HCT116 (cell line): ENCODE results near the gene SEC62.

Experiments
- CBX3 ChIP-seq: IDR thresholded peaks from 2 replicates; pipeline ENCODE4 v1.6.1; 2012; ENCODE audit warnings: low read depth
- EZH2phosphoT487 ChIP-seq: fragments of 200-600 bp; IDR thresholded peaks from 2 replicates; pipeline ENCODE4 v1.6.1; 2018; ENCODE audit warnings: antibody characterized with exemption, borderline replicate concordance
- POLR2A ChIP-seq: IDR thresholded peaks from 2 replicates; pipeline ENCODE4 v1.7.0; 2011; ENCODE audit warnings: borderline replicate concordance; ENCODE audit not compliant: insufficient read depth, insufficient read length; ENCODE audit errors: extremely low read depth
- RAD21 ChIP-seq: IDR thresholded peaks from 2 replicates; pipeline ENCODE4 v1.6.1; 2012; ENCODE audit warnings: low read depth, mild to moderate bottlenecking
- YY1 ChIP-seq: IDR thresholded peaks from 2 replicates; pipeline ENCODE4 v1.6.1; 2011; ENCODE audit warnings: low read length, low read depth, moderate library complexity, mild to moderate bottlenecking; ENCODE audit not compliant: insufficient replicate concordance; ENCODE audit errors: extremely low read depth
- TF ChIP-seq, protein P1 (sequence below), 3 experiments: fragments of 200-600 bp in 1 of 3; sonication (generic) in 1 of 3; IDR thresholded peaks in 2 of 3; conservative IDR thresholded peaks in 1 of 3; 2 replicates each; pipeline ENCODE4 v1.5.1; 2012 to 2017; ENCODE audit warnings: low read depth in 2 of 3, low read length in 2 of 3, antibody characterized with exemption in 1 of 3, borderline replicate concordance in 1 of 3, control low read depth in 1 of 3, mild to moderate bottlenecking in 1 of 3, mixed read lengths in 1 of 3, mixed run types in 1 of 3, moderate library complexity in 1 of 3; ENCODE audit not compliant: insufficient read depth in 1 of 3
- TF ChIP-seq, protein P2 (sequence below): IDR thresholded peaks from 2 replicates; pipeline ENCODE4 v1.6.1; 2012; ENCODE audit warnings: low read depth

DNA sequence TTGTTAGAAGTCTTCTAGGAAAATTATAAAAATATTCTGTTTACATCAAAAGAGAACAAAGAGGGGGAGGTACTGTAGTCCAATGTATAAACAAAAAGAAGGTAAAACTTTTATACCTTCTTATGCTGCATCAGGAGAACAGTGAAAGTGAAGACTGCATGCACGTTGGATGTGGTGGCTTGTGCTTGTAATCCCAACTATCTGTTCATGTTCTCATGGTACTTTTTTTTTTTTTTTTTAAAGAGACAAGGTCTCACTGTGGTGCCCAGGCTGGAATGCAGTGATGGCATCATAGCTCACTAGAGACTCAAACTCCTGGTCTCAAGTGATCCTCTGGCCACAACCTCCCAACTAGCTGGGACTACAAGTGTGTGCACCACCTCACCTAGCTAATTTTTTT, 4.2 kb downstream of the SEC62 start:
- TF ChIP-seq, protein P1, sequence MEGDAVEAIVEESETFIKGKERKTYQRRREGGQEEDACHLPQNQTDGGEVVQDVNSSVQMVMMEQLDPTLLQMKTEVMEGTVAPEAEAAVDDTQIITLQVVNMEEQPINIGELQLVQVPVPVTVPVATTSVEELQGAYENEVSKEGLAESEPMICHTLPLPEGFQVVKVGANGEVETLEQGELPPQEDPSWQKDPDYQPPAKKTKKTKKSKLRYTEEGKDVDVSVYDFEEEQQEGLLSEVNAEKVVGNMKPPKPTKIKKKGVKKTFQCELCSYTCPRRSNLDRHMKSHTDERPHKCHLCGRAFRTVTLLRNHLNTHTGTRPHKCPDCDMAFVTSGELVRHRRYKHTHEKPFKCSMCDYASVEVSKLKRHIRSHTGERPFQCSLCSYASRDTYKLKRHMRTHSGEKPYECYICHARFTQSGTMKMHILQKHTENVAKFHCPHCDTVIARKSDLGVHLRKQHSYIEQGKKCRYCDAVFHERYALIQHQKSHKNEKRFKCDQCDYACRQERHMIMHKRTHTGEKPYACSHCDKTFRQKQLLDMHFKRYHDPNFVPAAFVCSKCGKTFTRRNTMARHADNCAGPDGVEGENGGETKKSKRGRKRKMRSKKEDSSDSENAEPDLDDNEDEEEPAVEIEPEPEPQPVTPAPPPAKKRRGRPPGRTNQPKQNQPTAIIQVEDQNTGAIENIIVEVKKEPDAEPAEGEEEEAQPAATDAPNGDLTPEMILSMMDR (IDR thresholded peaks at IDR 0.05 in 2 of 3, conservative IDR thresholded peaks at IDR 0.05 in 1 of 3; ENCODE audit: borderline replicate concordance in 1 of 3, insufficient read depth in 1 of 3, low read depth in 2 of 3, low read length in 2 of 3) = no peak
- TF ChIP-seq, protein P2, sequence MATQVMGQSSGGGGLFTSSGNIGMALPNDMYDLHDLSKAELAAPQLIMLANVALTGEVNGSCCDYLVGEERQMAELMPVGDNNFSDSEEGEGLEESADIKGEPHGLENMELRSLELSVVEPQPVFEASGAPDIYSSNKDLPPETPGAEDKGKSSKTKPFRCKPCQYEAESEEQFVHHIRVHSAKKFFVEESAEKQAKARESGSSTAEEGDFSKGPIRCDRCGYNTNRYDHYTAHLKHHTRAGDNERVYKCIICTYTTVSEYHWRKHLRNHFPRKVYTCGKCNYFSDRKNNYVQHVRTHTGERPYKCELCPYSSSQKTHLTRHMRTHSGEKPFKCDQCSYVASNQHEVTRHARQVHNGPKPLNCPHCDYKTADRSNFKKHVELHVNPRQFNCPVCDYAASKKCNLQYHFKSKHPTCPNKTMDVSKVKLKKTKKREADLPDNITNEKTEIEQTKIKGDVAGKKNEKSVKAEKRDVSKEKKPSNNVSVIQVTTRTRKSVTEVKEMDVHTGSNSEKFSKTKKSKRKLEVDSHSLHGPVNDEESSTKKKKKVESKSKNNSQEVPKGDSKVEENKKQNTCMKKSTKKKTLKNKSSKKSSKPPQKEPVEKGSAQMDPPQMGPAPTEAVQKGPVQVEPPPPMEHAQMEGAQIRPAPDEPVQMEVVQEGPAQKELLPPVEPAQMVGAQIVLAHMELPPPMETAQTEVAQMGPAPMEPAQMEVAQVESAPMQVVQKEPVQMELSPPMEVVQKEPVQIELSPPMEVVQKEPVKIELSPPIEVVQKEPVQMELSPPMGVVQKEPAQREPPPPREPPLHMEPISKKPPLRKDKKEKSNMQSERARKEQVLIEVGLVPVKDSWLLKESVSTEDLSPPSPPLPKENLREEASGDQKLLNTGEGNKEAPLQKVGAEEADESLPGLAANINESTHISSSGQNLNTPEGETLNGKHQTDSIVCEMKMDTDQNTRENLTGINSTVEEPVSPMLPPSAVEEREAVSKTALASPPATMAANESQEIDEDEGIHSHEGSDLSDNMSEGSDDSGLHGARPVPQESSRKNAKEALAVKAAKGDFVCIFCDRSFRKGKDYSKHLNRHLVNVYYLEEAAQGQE = no peak
- TF ChIP-seq CBX3 (no peak), POLR2A (no peak), EZH2phosphoT487 (no peak), YY1 (no peak), RAD21 (no peak)
